Immature natural killer cell (primary cell): ENCODE results near the gene PICALM. TPM values are rescaled to one million over a fixed set of nuclear protein-coding genes. Genes with fewer than 3 reads are reported as not detected.
A peak's percentile ranks its signal among the peaks of the same experiment; 100 is the strongest.
"Not testable (repeated sequence)": the region's sequence is repeated elsewhere in the genome, so short reads cannot be mapped to it uniquely, and the experiment has no call there.

ENCODE experiments used
- DNase-seq, 3 donors: peaks; one replicate each; pipeline ENCODE4 v3.0.0; 2022; ENCODE audit warnings: mixed read lengths in 1 of 3
- H3K27ac Mint-ChIP-seq, 6 donors: one replicate each; pipeline ENCODE4 v1.8.0; 2020; ENCODE audit warnings: mixed read lengths in 6 of 6, mild to moderate bottlenecking in 5 of 6, inconsistent platforms in 4 of 6, moderate library complexity in 3 of 6
- H3K27me3 Mint-ChIP-seq, 3 donors: one replicate each; pipeline ENCODE4 v1.8.0; 2020 to 2021; ENCODE audit warnings: low read depth in 3 of 3, mild to moderate bottlenecking in 3 of 3, mixed read lengths in 3 of 3, moderate library complexity in 3 of 3, inconsistent platforms in 1 of 3
- H3K36me3 Mint-ChIP-seq, 3 donors: one replicate each; pipeline ENCODE4 v1.8.0; 2020; ENCODE audit warnings: mixed read lengths in 3 of 3, inconsistent platforms in 2 of 3, mild to moderate bottlenecking in 2 of 3
- H3K4me1 Mint-ChIP-seq, 2 donors: one replicate each; pipeline ENCODE4 v1.8.0; 2020; ENCODE audit warnings: inconsistent platforms in 2 of 2, mild to moderate bottlenecking in 2 of 2, mixed read lengths in 2 of 2, moderate library complexity in 1 of 2
- H3K4me3 Mint-ChIP-seq, 5 donors: one replicate each; pipeline ENCODE4 v1.8.0; 2020; ENCODE audit warnings: mild to moderate bottlenecking in 5 of 5, mixed read lengths in 5 of 5, inconsistent platforms in 3 of 5, moderate library complexity in 3 of 5
- H3K9me3 Mint-ChIP-seq, 6 donors: one replicate each; pipeline ENCODE4 v1.8.0; 2020; ENCODE audit warnings: mild to moderate bottlenecking in 6 of 6, mixed read lengths in 6 of 6, inconsistent platforms in 4 of 6, moderate library complexity in 3 of 6
- polyA plus RNA-seq, 3 donors: library from polyadenylated mRNA; unstranded; fragments of 300-500 nt; fragmentation: Illumina TruSeq; gene quantifications; one replicate each; pipeline ENCODE4 v1.2.3, GENCODE V29; 2021

The PICALM gene
- polyA plus RNA-seq, 3 donors from 2014 or later: 20.8 to 39.4 (median 22.4) TPM

GRCh38 chr11:85974122-85974521, 94.8 kb downstream of the PICALM start:
- peaks cover 0 to 3% (median 1%) of the 10 kb centered on the region in 3 donors for H3K27me3 Mint-ChIP-seq
- no peak for DNase-seq
- peaks cover 13 to 57% of the 10 kb centered on the region in 2 donors for H3K4me1 Mint-ChIP-seq
- peaks cover 0 to 31% (median 25%) of the 10 kb centered on the region in 3 donors for H3K36me3 Mint-ChIP-seq
- H3K27ac Mint-ChIP-seq: peak overlapping the region in 1 of 6 donors; percentile 20
- no peaks in the 10 kb centered on the region for H3K9me3 Mint-ChIP-seq
- no peak overlapping the region for H3K4me3 Mint-ChIP-seq

GRCh38 chr11:85970593-85970992, 98.3 kb downstream of the PICALM start:
- no peak for DNase-seq
- Mint-ChIP-seq H3K4me3 (no peak overlapping the region), H3K27ac (peak overlapping the region in 3 of 6 donors; percentile 34 to 40 (median 34)), H3K27me3 (peaks cover 1 to 3% (median 1%) of the 10 kb centered on the region in 3 donors), H3K4me1 (peaks cover 29 to 63% of the 10 kb centered on the region in 2 donors), H3K9me3 (no peaks in the 10 kb centered on the region), H3K36me3 (peaks cover 0 to 35% (median 22%) of the 10 kb centered on the region in 3 donors)

GRCh38 chr11:85967457-85967856, 101.4 kb downstream of the PICALM start:
- H3K27ac Mint-ChIP-seq: peak overlapping the region; percentile 22 to 83 (median 64)
- peaks cover 4 to 41% (median 28%) of the 10 kb centered on the region in 3 donors for H3K36me3 Mint-ChIP-seq
- H3K4me3 Mint-ChIP-seq: no peak overlapping the region
- H3K27me3 Mint-ChIP-seq: peaks cover 1 to 3% (median 1%) of the 10 kb centered on the region in 3 donors
- no peak for DNase-seq
- no peaks in the 10 kb centered on the region for H3K9me3 Mint-ChIP-seq
- peaks cover 31 to 66% of the 10 kb centered on the region in 2 donors for H3K4me1 Mint-ChIP-seq

- H3K4me3 Mint-ChIP-seq: no peak overlapping the region
- H3K27me3 Mint-ChIP-seq: peaks cover 0 to 7% (median 1%) of the 10 kb centered on the region in 3 donors
- no peak for DNase-seq
- peaks cover 34 to 82% of the 10 kb centered on the region in 2 donors for H3K4me1 Mint-ChIP-seq
- peak overlapping the region in 2 of 6 donors; percentile 29 to 35 for H3K27ac Mint-ChIP-seq
- H3K36me3 Mint-ChIP-seq: peaks cover 4 to 44% (median 39%) of the 10 kb centered on the region in 3 donors
- no peaks in the 10 kb centered on the region for H3K9me3 Mint-ChIP-seq
Measured at GRCh38 chr11:85965202-85965601, 103.7 kb downstream of the PICALM start.

GRCh38 chr11:85961930-85962363, 106.9 kb downstream of the PICALM start:
- H3K27me3 Mint-ChIP-seq: peaks cover 1 to 7% (median 2%) of the 10 kb centered on the region in 3 donors
- H3K9me3 Mint-ChIP-seq: no peaks in the 10 kb centered on the region
- H3K4me3 Mint-ChIP-seq: no peak overlapping the region
- H3K36me3 Mint-ChIP-seq: peaks cover 12 to 51% (median 32%) of the 10 kb centered on the region in 3 donors
- no peak for DNase-seq
- peaks cover 9 to 66% of the 10 kb centered on the region in 2 donors for H3K4me1 Mint-ChIP-seq
- H3K27ac Mint-ChIP-seq: peak overlapping the region in 2 of 6 donors; percentile 62 to 65

- Mint-ChIP-seq H3K36me3 (peaks cover 14 to 53% (median 35%) of the 10 kb centered on the region in 3 donors), H3K4me1 (peaks cover 8 to 62% of the 10 kb centered on the region in 2 donors), H3K27me3 (peaks cover 1 to 7% (median 5%) of the 10 kb centered on the region in 3 donors), H3K4me3 (no peak overlapping the region), H3K9me3 (no peaks in the 10 kb centered on the region), H3K27ac (peak overlapping the region in 3 of 6 donors; percentile 19 to 58 (median 54))
- no peak for DNase-seq
Measured at GRCh38 chr11:85961130-85961529, 107.8 kb downstream of the PICALM start.

- peak overlapping the region; percentile 18 to 60 (median 50) for H3K27ac Mint-ChIP-seq
- peaks cover 14 to 54% (median 37%) of the 10 kb centered on the region in 3 donors for H3K36me3 Mint-ChIP-seq
- peaks cover 0 to 7% (median 5%) of the 10 kb centered on the region in 3 donors for H3K27me3 Mint-ChIP-seq
- DNase-seq: no peak
- H3K4me1 Mint-ChIP-seq: peaks cover 8 to 62% of the 10 kb centered on the region in 2 donors
- no peak overlapping the region for H3K4me3 Mint-ChIP-seq
- H3K9me3 Mint-ChIP-seq: no peaks in the 10 kb centered on the region
Measured at GRCh38 chr11:85960678-85961077, 108.2 kb downstream of the PICALM start.

GRCh38 chr11:85955531-85955930, 113.4 kb downstream of the PICALM start:
- Mint-ChIP-seq H3K36me3 (peaks cover 32 to 52% (median 35%) of the 10 kb centered on the region in 3 donors), H3K9me3 (peaks cover 0 to 8% (median 1%) of the 10 kb centered on the region in 6 donors), H3K27me3 (peaks cover 2 to 30% (median 27%) of the 10 kb centered on the region in 3 donors), H3K4me3 (no peak overlapping the region), H3K27ac (peak overlapping the region in 5 of 6 donors; percentile 0 to 46 (median 15)), H3K4me1 (peaks cover 6 to 29% of the 10 kb centered on the region in 2 donors)
- no peak for DNase-seq

- H3K4me1 Mint-ChIP-seq: peaks cover 2 to 20% of the 10 kb centered on the region in 2 donors
- H3K36me3 Mint-ChIP-seq: peaks cover 32 to 41% (median 34%) of the 10 kb centered on the region in 3 donors
- DNase-seq: no peak
- peaks cover 2 to 32% (median 26%) of the 10 kb centered on the region in 3 donors for H3K27me3 Mint-ChIP-seq
- H3K4me3 Mint-ChIP-seq: no peak overlapping the region
- peaks cover 0 to 8% (median 1%) of the 10 kb centered on the region in 6 donors for H3K9me3 Mint-ChIP-seq
- peak overlapping the region; percentile 3 to 75 (median 46) for H3K27ac Mint-ChIP-seq
Measured at GRCh38 chr11:85953491-85954143, 115.3 kb downstream of the PICALM start.

GRCh38 chr11:85952108-85952485, 116.8 kb downstream of the PICALM start:
- Mint-ChIP-seq H3K4me3 (peak overlapping the region in 1 of 5 donors; percentile 31), H3K27me3 (peaks cover 2 to 33% (median 26%) of the 10 kb centered on the region in 3 donors), H3K27ac (peak overlapping the region in 1 of 6 donors; percentile 64), H3K4me1 (peaks cover 2 to 20% of the 10 kb centered on the region in 2 donors), H3K36me3 (peaks cover 26 to 31% (median 29%) of the 10 kb centered on the region in 3 donors)
- not testable (repeated sequence) for H3K9me3 Mint-ChIP-seq, DNase-seq

GRCh38 chr11:85951428-85952107, 117.3 kb downstream of the PICALM start:
- peaks cover 22 to 31% (median 29%) of the 10 kb centered on the region in 3 donors for H3K36me3 Mint-ChIP-seq
- peaks cover 0 to 8% (median 1%) of the 10 kb centered on the region in 6 donors for H3K9me3 Mint-ChIP-seq
- peak overlapping the region in 3 of 6 donors; percentile 1 to 75 (median 6) for H3K27ac Mint-ChIP-seq
- no peak overlapping the region for H3K4me3 Mint-ChIP-seq
- no peak for DNase-seq
- peaks cover 2 to 20% of the 10 kb centered on the region in 2 donors for H3K4me1 Mint-ChIP-seq
- peaks cover 2 to 33% (median 26%) of the 10 kb centered on the region in 3 donors for H3K27me3 Mint-ChIP-seq

- peaks cover 7 to 25% of the 10 kb centered on the region in 2 donors for H3K4me1 Mint-ChIP-seq
Measured at GRCh38 chr11:85951049-85951405, 117.9 kb downstream of the PICALM start.

GRCh38 chr11:85950317-85951048, 118.4 kb downstream of the PICALM start:
- no peak overlapping the region for H3K4me3 Mint-ChIP-seq
- H3K9me3 Mint-ChIP-seq: peaks cover 0 to 8% (median 1%) of the 10 kb centered on the region in 6 donors
- peak overlapping the region in 3 of 6 donors; percentile 3 to 20 (median 10) for H3K27ac Mint-ChIP-seq
- no peak for DNase-seq
- peaks cover 2 to 34% (median 26%) of the 10 kb centered on the region in 3 donors for H3K27me3 Mint-ChIP-seq
- H3K36me3 Mint-ChIP-seq: peaks cover 21 to 23% (median 22%) of the 10 kb centered on the region in 3 donors
- peaks cover 12 to 31% of the 10 kb centered on the region in 2 donors for H3K4me1 Mint-ChIP-seq

More at GRCh38 chr11:85951049-85951405, 117.9 kb downstream of the PICALM start:
- peaks cover 22 to 27% (median 25%) of the 10 kb centered on the region in 3 donors for H3K36me3 Mint-ChIP-seq
- DNase-seq: no peak
- H3K4me3 Mint-ChIP-seq: no peak overlapping the region
- peaks cover 0 to 8% (median 1%) of the 10 kb centered on the region in 6 donors for H3K9me3 Mint-ChIP-seq
- peaks cover 2 to 30% (median 26%) of the 10 kb centered on the region in 3 donors for H3K27me3 Mint-ChIP-seq
- peak overlapping the region in 3 of 6 donors; percentile 1 to 75 (median 6) for H3K27ac Mint-ChIP-seq
